ENCODE measurements around the gene ADD2.
"Not testable (repeated sequence)": the region's sequence is repeated elsewhere in the genome, so short reads cannot be mapped to it uniquely, and the experiment has no call there.

Gene ADD2

DNA sequence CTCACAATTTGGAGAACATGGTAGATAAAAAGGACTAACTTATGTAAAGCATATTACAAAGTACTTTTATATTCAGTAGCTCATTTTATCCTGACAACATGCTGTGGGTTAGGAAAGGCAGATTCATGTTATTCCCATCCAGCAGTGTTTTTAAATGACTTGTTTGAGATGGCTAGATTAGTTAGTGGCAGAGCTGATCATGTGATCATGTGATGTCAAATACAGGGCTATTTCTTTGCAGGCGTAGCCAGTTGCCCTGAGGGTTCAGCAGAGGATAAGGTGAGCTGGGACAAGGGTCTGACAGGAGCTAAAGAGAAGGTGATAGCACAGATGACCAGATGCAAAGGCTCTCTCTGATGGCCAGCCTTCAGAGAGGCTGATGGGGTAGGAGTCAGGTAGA lies 97.8 kb downstream of the ADD2 start:
- DNase-seq, result no peak

DNA sequence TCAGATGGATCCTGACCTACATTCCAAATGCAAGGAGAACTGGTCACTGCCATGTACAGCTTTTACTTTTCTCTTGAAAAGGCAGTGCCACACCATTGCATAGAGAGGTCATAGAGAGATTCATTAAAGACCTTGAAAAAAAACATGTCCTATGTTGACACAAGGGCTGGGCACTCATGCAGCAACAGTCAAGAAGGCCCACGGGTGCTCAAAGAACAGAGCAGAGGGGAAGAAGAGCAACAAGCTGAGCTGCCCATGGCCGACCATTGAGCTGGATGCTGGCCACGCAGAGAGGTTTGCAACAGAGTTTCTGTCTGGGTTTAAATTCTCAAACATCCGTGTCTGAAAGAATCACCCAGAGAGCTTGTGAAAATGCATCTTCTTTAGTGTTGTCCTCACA lies 99.1 kb downstream of the ADD2 start:
- DNase-seq, result no peak

DNA sequence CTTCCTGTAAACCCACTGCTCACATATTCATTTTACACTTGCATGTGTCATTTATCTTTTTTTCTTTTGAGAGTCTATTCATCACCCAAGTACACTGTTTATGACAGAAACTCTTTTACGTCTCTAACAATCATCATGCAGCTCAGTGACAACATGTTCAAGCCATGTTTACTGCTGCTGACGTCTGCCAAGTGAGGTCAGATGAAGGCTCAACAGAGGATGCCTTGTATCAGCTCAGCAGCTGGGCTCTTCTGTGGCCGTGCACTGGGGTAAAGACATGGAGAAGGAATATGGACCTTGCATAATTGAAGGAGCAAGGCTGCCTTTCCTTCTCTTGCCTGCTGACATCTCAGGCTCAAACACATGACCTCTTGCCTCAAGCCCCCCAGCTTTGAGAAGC lies 99.6 kb downstream of the ADD2 start:
- no peak for DNase-seq

DNA sequence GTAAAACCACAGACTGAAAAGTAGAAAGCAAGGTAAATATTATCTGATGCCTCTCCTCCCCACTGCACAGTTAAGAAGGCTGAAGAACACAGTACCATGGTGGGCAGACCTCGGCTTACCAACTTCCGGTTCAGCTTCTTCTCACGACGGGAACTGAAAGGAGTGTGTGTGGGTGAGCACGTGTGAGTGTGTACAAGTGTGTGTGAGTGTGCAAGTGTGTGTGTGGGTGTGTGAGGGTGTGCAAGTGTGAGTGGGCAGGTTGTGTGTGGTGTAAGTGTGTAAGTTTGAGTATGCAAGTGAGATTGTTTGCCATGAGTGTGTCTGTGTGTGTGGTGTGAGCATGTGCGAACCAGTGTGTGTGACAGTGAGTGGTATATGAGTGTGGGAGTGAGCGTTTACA lies 103.5 kb downstream of the ADD2 start:
- no peak for DNase-seq

DNA sequence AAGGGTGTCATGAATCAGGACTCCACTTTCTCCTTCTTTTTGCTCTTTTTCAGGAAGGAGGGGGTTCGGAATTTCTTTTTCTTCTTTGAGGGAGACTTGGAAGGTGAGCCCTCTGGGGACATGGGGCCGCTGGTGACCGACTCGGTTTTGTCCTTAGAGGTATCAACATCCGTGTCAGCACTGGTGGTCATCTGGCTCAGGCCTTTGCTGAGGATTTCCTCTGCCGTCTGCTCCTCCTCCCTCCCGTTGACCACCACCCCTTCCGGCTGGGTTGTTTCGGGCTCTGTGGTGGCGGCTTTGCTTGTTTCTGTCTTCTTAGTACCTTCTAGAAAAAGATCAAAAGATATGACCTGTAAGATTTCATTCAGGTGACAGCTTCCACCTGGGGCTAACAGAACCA lies 104.6 kb downstream of the ADD2 start:
- DNase-seq, result no peak

DNA sequence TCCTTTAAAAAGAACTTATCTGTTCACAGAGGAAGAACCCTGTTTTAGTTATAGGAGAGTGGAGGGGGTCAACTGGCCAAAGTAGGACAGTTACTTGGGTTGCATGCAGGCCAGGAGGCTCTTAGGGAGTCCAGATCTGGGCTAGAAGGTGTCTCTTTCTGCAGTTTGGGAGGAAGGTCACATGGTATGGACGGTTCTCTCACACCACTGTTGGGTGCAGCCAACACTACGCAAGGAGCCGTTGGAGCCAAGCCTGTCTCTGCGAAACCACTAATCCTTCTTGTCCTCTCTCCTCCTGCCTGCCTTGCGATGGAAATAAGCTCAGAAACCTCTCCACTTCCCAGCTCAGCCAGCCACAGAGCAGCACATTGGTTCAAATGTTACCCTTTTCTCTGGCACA lies 108.4 kb downstream of the ADD2 start:
- no peak for DNase-seq

DNA sequence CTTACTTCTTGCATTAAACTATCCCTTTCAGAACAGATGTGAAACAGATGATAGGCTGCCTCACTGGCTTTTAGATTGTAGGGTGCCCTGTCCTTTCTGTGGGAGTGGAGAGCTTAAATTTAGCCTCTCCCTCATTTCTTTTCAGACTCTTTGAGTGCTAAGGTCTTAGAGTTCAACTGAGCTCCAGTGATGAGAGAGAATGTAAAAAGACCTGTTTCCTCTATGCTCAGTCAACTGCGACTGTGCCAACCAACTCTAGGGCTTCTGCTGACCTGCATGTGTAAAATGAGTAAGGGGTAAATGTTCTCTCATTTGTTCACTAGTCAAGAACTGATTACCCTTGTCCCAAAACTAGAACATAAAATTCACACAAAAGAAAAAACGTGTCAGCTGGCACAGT lies 109.5 kb downstream of the ADD2 start:
- DNase-seq, result no peak

DNA sequence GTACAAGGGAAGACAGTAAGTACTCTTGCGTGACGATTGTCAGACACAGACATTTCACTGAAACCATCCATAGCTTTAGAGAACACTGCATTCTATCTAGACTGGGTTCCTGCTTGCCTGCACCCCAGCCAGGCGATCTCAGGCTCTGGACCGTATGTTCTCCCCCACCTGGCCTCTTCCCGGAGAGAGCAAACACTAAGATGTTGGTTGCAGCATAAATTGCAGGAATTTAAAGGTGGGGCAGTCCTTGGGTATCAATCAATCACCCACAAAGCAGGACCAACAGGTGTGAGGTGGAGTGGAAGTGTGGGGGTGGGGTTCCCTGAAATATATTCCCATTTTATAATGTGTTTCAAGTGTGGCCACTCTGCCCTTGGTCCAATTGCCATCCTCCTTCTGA lies 110.8 kb downstream of the ADD2 start:
- no peak for DNase-seq

DNA sequence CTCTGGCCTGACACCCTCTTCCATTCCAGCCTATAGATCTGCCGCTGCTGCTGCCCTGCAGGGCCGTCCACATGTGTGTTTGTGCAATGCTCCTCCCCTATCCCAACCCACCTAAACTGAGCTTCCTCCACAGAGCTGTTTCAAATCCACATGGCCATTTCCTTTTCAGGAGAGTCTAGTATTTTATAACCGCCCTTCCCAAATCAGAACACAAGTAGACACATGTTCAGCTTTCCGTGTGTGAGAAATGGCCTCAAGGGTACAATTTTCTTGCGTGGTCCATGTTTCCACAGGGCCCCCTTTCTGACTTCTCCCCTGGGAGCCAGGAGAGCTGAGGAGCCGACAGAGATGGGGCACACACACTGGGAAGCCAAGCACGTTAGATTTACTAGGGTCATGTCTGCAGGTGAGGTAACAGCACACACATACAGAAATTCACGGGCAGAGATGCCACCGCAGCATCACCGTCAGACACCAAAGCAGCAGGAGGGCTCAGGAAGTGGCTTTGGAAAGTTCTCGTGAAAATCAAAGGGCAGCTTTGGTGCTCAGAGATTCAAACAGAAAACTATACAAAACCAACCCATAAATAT lies 111.5 kb downstream of the ADD2 start:
- no peak for DNase-seq

DNA sequence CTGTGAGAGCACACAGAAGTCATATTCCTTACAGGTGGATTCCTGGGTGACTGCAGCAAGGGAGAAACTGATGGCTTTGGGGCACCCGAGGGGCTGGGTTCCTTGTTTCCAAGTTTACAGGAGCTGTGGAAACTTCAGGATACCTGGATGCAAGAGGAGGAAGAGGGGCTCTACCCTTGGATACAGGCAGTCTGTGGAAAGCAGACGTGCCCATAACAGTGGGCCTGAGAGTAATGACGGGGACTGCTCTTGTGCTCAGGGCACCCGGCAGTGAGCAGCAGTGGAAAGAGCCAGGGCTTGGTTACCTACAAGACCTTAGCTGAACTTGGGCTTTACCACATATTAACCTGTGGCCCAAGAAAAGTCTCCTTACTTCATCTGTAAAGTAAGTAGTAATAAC lies 112.2 kb downstream of the ADD2 start:
- no peak for DNase-seq

DNA sequence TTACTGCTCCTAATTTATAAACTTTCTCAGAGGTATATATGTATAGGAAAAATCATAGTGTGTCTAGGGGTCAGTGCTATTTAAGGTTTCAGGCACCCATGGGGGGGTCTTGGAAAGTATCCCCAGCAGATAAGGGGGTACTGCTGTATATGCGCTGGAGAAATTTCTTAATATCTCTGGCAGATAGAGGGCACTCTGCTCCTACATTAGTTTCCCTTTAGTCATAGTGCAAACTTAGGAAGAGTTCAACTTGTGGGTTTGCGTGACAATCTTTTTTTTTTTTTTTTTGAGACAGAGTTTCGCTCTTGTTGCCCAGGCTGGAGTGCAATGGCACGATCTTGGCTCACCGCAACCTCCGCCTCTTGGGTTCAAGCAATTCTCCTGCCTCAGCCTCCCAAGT lies 112.8 kb downstream of the ADD2 start:
- not testable (repeated sequence) for DNase-seq

DNA sequence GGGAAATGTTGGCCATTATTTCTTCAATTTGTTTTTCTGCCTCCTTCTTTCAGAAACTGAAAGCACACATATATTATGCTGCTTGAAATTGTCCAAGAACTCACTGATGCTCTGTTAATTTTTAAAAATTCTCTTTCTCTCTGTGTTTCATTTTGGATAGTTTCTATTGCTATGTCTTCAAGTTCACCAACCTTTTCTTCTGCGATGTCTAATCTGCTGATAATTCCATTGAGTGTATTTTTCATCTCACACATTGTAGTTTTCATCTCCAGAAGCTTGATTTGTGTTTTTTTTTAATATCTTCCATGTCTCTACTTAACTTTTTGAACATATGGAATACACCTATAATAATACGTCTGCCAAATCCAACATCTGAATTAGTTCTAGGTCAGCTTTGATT lies 116.3 kb downstream of the ADD2 start:
- DNase-seq, result no peak

DNA sequence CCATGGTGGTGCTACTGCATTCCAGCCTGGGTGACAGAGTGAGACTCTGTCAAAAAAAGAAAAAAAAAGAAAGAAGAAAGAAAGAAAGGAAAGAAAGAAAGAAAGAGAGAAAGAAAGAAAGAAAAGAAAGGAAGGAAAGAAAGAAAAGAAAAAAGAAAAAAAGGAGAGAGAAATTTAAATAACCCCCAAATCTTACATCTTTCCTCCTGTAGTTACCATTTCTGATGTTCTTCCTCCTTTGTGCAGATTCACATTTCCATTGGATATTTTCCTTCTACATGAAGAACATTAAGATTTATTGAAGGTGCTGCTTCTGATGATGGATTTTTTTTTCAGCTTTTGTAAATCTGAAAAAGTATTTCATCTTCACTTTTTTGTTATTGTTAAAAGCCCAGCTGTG lies 117.0 kb downstream of the ADD2 start:
- no peak for DNase-seq

DNA sequence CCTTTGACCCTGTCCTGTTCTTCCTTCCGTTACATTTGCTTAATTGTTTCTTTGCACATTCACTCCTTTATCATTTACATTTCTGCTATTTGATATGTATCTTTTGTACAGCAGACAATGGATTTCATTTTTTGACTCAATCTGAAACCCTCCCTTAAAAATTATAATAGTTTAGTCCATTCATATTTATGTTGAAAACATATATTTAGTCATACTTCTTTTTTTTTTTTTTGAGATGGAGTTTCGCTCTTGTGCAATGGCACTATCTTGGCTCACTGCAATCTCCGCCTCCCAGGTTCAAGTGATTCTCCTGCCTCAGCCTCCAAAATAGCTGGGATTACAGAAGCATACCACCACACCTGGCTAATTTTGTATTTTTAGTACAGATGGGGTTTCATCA lies 119.0 kb downstream of the ADD2 start:
- no peak for DNase-seq

DNA sequence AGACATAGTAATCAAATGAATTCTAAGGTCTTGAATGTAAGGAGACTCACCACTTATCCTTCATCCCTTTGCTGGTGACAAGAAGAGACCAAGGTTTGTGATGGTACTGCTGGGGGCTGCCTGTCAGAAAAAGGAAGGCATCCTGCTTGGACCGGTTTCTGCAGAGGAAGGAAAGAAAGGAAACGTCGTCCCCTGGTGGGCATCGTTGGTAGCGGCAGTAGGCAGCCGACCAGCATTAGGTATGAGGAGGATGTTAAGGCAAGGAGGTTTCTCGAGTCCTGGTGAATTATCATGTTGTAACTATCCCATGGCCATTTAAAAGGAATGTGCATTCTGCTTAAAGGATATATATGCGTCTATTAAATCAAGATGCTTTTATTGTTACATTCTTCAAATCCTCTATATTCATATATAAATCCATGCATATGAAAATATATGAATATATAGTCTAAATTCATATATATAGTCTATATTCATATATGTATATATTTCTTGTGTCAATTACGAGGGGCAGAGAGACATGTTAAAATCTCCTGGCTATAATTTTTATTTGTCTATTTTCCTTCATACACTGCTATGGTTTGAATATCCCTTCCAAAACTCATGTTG lies 120.0 kb downstream of the ADD2 start:
- peak; percentile 69 for DNase-seq

DNA sequence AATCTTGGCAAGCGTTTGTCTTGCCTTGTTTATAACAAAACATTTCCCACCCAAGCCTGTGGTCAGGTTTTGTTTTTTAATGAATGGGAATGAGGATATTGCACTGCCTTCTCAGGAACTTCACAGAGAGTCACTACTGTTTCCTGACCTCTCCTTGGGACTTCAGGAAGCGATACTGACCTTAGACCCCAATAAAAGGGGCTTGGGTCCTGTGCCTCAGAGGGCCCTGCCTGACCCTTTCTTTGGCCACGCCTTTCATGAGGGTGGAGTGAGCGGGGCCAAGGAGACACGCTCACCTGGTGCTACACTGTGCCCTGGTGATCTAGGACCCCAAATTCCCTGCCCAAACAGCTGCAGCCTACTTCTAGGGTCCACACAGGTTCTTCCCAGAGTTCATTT lies 121.6 kb downstream of the ADD2 start:
- no peak for DNase-seq

DNA sequence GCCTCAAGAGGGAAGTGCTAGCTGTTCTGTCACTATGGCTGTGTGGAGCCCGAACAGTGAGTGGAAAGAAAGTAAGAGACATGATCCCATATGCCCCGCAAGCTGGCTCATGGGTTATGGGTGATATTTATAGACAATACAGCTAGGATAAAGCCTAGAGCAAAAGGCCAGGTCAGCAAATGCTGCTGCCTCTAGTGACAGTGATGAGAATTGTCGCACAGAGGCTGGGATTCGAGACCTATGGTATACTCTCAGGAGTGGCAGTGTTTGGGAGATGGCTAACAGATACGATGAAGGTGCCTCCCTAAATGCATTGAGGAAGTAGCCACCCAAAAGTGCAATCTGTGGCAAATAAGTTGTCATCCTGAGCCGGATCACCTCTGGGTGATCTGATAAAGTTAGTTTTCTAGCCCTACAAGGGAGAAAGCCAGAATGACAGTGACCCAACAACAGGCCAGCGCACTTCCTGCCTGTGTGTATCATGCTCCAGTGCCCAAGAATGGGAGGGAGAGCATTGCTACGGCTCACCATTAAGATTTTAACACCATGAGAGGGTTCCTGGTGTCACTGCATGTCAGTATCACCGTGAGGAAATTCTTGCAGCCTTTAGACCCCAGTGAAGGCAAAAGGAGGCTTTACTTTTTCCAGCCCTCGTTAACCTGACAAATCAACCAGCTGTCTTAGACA lies 122.1 kb downstream of the ADD2 start:
- DNase-seq, result no peak

DNA sequence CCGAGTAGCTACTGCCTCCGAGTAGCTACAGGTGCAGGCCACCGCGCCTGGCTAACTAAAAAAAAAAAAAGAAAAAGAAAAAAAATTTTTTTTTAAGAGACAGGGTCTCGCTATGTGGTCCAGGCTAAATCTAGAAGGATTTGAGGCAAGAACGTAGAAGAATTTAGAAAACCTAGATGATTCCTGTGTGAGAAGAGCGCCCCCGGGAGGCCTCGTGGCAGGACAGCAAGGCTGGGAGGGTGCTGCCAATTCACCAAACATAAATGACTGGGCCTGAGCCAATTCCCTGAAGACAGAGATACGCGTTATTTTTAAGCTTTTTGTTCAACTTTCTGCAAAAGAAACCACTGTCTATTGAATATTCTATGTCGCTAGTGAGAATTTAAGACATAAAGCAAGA lies 124.3 kb downstream of the ADD2 start:
- no peak for DNase-seq

DNA sequence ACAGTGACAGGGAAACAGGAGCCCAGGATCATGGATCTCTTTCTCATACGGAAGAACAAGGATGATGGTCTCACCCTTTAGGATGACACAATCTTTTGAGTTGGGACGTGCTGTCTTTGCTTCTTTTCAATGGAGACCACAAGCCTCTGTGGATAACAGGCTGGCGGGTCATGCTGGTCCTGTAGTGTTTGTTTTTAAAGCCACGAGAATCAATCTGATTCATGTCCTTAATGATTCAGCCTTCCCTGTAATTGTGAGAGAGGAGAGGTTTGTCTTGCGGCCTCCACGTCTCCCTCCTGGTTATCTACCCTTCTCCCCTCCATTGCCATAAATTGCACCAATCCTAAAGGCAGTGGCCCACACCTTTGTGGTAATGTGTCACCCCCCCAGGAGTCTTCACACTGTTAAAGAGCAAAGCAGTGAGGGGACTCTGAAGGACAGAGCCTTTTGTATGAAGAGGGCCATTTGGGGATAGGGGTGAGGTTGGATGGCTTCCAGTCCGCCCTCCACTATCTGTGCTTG lies 126.7 kb downstream of the ADD2 start:
- DNase-seq, result no peak

DNA sequence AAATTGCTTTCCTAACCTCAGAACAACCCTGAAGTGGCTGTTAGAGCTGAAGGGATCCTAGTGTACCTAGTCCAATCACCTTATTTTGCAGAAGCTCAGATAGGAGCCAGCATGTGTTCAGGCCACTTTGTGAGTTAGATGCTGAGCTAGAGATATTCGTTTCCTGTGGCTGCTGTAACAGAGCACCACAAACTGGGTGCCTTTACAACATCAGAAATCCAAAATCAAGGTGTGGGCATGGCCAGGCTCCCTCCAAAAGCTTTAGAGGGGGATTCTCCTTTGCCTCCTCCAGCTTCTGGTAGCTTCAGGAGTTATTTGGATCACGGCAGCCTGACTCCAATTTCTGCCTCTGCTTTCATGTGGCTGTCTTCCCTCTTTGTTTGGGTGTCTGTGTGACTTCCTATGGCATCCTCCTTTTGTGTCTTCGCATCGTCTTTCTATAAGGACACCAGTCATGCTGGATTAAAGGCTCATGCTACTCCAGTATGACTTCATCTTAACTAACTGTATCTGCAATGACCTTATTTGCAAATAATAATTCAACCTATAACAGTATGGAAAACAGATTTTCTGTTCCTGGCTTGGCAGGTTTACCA lies 128.1 kb downstream of the ADD2 start:
- no peak for DNase-seq

DNA sequence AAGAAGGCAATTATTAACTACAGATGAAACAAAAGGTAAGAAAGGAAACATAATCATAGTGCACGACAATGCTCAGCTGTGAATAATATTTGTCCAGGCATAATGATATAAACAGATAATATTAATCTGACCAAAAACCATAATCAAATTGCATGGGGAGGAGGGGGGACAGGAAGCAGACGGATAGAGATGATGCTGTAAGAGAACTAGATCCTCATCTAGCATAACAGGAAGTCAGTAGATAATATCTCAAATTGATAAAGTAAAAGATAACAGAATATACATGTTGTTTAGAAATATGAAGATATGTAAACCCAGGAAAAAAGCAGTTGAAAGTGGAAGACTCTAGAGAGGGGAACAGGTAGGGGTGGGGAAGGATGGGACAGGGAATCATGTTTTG lies 129.4 kb downstream of the ADD2 start:
- DNase-seq, result no peak

DNA sequence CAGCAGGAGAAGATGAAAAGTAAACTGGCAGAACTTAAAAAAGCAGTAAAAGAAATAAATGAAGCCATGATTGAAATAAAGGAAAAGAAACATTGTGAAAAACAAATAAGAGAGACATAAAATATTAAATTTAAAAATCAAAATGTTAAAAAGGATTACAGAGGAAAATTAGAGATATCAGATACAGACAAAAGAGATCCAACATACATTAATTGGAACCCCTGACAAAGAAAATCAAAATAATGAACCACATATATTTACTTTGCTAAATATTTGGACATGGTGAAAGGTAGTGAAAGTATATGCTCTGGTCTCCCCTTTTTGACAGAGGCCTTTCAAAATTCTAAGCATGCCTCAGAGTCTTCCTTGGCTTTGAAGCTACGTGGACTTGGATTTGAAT lies 134.5 kb downstream of the ADD2 start:
- no peak for DNase-seq

DNA sequence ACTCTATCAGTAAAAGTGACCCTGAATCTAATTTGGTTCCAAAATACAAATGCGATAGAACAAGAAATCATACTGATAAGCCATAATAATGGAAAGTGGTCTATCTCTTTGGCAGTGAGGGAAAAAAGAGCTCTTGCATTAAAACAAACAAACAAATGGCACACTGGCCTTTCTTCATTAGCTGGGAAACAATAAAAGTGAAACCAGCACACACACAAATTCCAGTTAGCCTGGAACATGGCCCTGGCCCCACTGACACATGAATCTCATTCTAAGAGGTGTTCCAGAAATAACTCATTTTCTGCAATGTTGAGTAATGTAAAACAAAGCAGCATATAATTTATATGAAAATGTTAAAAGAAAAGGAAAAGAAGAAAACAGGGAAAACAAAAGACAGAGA lies 135.0 kb downstream of the ADD2 start:
- no peak for DNase-seq

DNA sequence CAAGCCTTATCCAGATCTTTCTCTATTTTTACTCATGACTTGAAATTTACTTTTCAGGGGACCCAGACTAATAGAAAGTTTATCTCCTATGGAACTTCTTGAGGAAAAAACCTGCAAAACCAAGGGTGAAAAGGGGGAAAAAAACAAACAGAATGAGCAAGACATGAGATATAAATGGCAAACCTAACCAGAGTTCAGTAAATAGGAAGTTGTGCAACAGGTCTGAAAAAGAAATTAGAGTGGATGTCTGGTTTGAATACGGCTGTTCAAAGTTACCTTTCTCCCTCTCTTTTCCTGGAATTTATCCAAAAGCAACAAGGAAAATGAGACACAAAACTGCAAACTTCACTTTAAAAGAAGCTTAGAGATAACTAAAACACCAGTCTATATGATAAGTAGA lies 135.6 kb downstream of the ADD2 start:
- DNase-seq, result no peak
